DND-41 (cell line): ENCODE results near the gene LRP3.

ENCODE experiments used
- ATAC-seq: fragments of 200-7000 bp; cut with Tn5 transposase; 3 replicates; pipeline ENCODE4 v1.9.1; 2021; ENCODE audit warnings: low read depth; ENCODE audit not compliant: insufficient read depth
- DNase-seq: peaks from one replicate; pipeline ENCODE4 v3.0.0-alpha.2; 2020
- H2AFZ ChIP-seq: 2 replicates; pipeline ENCODE4 v1.6.0; 2012; ENCODE audit warnings: low read depth, low read length
- H3K27ac ChIP-seq: 2 replicates; pipeline ENCODE4 v1.5.1; 2012; ENCODE audit warnings: low read length, inconsistent platforms
- H3K27me3 ChIP-seq: fragments of 200-600 bp; sonication (generic); 2 replicates; pipeline ENCODE4 v1.6.0; 2012; ENCODE audit warnings: low read length, mild to moderate bottlenecking, inconsistent platforms; ENCODE audit not compliant: insufficient read depth, poor library complexity
- H3K36me3 ChIP-seq: 2 replicates; pipeline ENCODE4 v1.5.1; 2012; ENCODE audit warnings: low read length, inconsistent platforms; ENCODE audit not compliant: insufficient read depth
- H3K4me1 ChIP-seq: 2 replicates; pipeline ENCODE4 v1.5.1; 2012; ENCODE audit warnings: mild to moderate bottlenecking, low read length; ENCODE audit not compliant: insufficient read depth
- H3K4me2 ChIP-seq: 2 replicates; pipeline ENCODE4 v1.6.0; 2012; ENCODE audit warnings: mild to moderate bottlenecking, moderate library complexity, low read length, inconsistent platforms; ENCODE audit not compliant: insufficient read depth
- H3K4me3 ChIP-seq, 2 experiments: fragments of 200-600 bp in 1 of 2; shearing (Covaris generic) in 1 of 2; 2 replicates each; pipeline ENCODE4 v1.5.1; 2012 to 2016; ENCODE audit warnings: inconsistent platforms in 2 of 2, low read length in 2 of 2, mild to moderate bottlenecking in 2 of 2, low read depth in 1 of 2, moderate library complexity in 1 of 2
- H3K79me2 ChIP-seq: 2 replicates; pipeline ENCODE4 v1.6.0; 2012; ENCODE audit warnings: low read length, inconsistent platforms; ENCODE audit not compliant: insufficient read depth
- H3K9ac ChIP-seq: 2 replicates; pipeline ENCODE4 v1.6.0; 2012; ENCODE audit warnings: low read depth, mild to moderate bottlenecking, inconsistent platforms, low read length, moderate library complexity
- H3K9me3 ChIP-seq: 2 replicates; pipeline ENCODE4 v1.5.1; 2012; ENCODE audit warnings: low read length, moderate library complexity, mild to moderate bottlenecking, inconsistent platforms; ENCODE audit not compliant: insufficient read depth, severe bottlenecking
- H4K20me1 ChIP-seq: 2 replicates; pipeline ENCODE4 v1.6.0; 2012; ENCODE audit warnings: low read length; ENCODE audit not compliant: insufficient read depth
- EZH2 ChIP-seq: IDR thresholded peaks from 3 replicates; pipeline ENCODE4 v1.6.1; 2012; ENCODE audit warnings: borderline replicate concordance, low read depth, mild to moderate bottlenecking, moderate library complexity, low read length, inconsistent platforms; ENCODE audit not compliant: severe bottlenecking
- TF ChIP-seq, protein P1 (sequence below): IDR thresholded peaks from 2 replicates; pipeline ENCODE4 v1.5.1; 2012; ENCODE audit warnings: borderline replicate concordance, low read length, moderate library complexity, mild to moderate bottlenecking; ENCODE audit not compliant: poor library complexity, severe bottlenecking; ENCODE audit errors: extremely low read depth

LRP3 gene

DNA sequence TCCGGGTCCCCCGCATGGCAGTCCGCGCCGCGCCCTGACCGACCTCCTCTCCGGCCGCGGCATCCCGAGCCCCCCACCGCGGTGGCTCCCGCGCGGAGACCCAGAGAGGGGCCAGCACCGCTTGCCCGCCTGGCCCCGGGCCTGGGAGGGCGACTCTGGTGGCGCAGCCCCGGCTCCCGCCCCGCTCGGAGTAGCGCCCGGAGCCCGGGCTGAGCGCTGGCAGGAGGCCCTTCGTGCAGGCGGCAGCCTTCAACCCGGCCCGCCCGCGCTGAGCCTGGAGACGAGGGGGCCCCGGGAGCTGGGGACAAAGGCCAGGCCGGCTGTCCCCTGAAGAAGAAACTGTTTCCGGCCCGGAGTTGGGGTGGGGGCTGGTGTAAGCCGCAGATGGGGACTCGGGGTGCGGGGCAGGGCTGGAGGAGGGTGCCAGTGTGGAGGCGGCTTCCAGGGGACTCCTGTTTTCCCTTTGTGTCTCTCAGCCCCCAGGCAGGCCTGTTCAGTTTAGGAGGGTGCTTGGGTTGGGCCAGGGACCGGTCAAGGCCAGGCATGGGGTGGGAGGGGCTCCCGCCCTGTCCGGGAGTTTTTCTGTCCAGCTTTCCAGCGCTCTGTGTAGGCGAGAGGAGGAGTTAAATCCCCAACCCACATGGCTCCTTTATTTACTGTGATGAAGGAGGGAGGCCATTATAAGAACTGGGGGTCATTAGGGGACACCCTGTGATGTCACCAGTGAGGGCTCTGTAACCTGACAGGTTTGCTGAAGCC lies 935 bp downstream of the LRP3 start:
- no peak for DNase-seq
- H2AFZ ChIP-seq: no peak overlapping the region
- no peak overlapping the region for H3K4me2 ChIP-seq

DNA sequence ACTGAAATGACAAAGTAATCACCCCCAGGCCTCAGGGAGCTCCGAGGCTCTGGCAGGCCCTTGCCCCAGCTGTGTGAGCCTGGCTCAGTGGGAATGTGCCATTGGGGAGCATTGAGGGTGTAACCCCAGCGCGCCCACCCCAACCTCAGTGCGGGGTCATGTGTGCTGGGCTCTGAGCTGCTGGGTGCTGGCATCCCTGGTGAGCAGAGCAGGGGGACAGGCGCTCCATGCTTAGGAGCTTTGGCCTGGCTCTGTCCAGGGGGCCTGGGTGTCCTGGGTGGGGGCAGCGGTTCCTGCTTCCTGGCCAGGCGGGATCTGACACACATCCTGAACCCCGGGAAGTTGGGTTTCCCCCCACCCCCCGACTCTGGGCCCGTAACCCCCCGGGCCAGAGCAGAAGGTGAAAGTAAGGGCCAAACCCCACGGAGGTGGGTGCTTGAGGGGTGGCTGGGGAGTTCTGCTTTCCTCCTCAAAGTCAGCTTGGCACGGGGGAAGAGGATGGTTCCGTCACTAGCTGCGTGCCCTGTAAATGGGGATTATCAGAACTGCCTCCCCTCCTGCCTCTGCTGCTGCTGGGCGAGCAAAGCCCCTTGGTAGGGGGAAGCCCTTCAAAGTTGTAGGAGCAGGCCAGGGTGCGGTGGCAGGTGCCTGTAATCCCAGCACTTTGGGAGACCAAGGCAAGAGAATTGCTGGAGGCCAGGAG lies 1.7 kb downstream of the LRP3 start:
- no peak for DNase-seq
- Histone ChIP-seq H3K9ac (no peak overlapping the region), H3K27ac (no peak overlapping the region), H4K20me1 (no peaks in the 10 kb centered on the region), H3K4me2 (no peak overlapping the region), H3K9me3 (no peaks in the 10 kb centered on the region), H2AFZ (no peak overlapping the region), H3K27me3 (no peaks in the 10 kb centered on the region), H3K4me1 (no peaks in the 10 kb centered on the region), H3K36me3 (no peaks in the 10 kb centered on the region), H3K4me3 (no peak overlapping the region), H3K79me2 (no peaks in the 10 kb centered on the region)
- no peak for ATAC-seq
- TF ChIP-seq, protein P1, sequence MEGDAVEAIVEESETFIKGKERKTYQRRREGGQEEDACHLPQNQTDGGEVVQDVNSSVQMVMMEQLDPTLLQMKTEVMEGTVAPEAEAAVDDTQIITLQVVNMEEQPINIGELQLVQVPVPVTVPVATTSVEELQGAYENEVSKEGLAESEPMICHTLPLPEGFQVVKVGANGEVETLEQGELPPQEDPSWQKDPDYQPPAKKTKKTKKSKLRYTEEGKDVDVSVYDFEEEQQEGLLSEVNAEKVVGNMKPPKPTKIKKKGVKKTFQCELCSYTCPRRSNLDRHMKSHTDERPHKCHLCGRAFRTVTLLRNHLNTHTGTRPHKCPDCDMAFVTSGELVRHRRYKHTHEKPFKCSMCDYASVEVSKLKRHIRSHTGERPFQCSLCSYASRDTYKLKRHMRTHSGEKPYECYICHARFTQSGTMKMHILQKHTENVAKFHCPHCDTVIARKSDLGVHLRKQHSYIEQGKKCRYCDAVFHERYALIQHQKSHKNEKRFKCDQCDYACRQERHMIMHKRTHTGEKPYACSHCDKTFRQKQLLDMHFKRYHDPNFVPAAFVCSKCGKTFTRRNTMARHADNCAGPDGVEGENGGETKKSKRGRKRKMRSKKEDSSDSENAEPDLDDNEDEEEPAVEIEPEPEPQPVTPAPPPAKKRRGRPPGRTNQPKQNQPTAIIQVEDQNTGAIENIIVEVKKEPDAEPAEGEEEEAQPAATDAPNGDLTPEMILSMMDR: no peak
- TF ChIP-seq EZH2: no peak

More for the DNA sequence above, 935 bp downstream of the LRP3 start:
- TF ChIP-seq, protein P1: no peak
- no peak for TF ChIP-seq EZH2
- H3K27ac ChIP-seq: no peak overlapping the region
- no peak overlapping the region for H3K9ac ChIP-seq
- no peaks in the 10 kb centered on the region for H4K20me1 ChIP-seq
- no peak for ATAC-seq
- H3K27me3 ChIP-seq: no peaks in the 10 kb centered on the region
- no peaks in the 10 kb centered on the region for H3K4me1 ChIP-seq
- no peaks in the 10 kb centered on the region for H3K36me3 ChIP-seq
- no peak overlapping the region for H3K4me3 ChIP-seq
- no peaks in the 10 kb centered on the region for H3K79me2 ChIP-seq
- H3K9me3 ChIP-seq: no peaks in the 10 kb centered on the region

DNA sequence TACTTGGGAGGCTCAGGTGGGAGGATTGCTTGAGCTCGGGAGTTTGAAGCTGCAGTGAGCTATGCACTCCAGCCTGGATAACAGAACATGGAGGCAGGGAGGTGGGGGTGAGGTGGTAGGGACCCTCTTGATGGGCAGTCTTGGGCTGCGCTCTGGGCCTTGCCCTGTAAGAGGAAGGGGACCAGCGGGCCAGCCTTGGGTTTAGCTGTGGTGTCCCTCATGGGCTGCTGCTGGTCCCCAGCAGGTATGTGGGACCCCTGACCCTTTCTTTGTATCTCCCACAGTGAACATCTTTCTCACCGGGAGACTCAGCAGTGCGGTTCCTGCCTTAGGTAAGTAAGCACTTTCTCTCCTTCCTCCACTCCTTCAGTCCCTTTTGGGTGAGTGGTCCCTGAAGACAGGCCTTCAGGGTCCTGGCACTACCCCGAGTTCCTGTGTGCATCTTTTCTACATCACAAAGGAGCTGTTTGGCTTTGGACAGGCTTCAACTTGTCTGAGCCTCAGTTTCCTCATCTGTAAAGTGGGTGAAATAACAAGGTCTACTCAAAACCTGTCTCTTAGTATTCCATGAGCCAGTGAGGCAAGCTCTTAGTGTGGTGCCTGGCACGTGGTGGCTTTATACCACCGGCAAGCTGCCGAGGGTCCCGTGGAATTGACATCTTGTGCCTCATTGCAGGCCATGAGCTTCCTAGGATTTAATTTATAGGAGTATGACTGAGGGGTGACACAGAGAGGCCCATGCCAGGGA lies 2.5 kb downstream of the LRP3 start:
- no peak overlapping the region for H3K4me3 ChIP-seq
- H3K4me1 ChIP-seq: no peaks in the 10 kb centered on the region
- H3K4me2 ChIP-seq: no peak overlapping the region
- H3K9ac ChIP-seq: no peak overlapping the region
- no peaks in the 10 kb centered on the region for H3K9me3 ChIP-seq
- no peaks in the 10 kb centered on the region for H3K27me3 ChIP-seq
- TF ChIP-seq, protein P1: no peak
- no peak for TF ChIP-seq EZH2
- DNase-seq (no peak), ATAC-seq (no peak)
- H3K79me2 ChIP-seq: no peaks in the 10 kb centered on the region
- H2AFZ ChIP-seq: no peak overlapping the region
- H3K27ac ChIP-seq: no peak overlapping the region
- H4K20me1 ChIP-seq: no peaks in the 10 kb centered on the region
- no peaks in the 10 kb centered on the region for H3K36me3 ChIP-seq
